Left ventricle myocardium superior (tissue), 1 donor: Measurements from ENCODE around the gene CTSF. TPM values are rescaled to one million over a fixed set of nuclear protein-coding genes. Genes with fewer than 3 reads are reported as not detected.
"Not testable (repeated sequence)": the region's sequence is repeated elsewhere in the genome, so short reads cannot be mapped to it uniquely, and the experiment has no call there.

Experiments used
- ATAC-seq: fragments of 200-7000 bp; cut with Tn5 transposase; one replicate; pipeline ENCODE4 v1.9.1; 2020; ENCODE audit warnings: mild to moderate bottlenecking, moderate library complexity
- DNase-seq: peaks from one replicate; pipeline ENCODE4 v3.0.0-alpha.2; 2020
- intact Hi-C: fragments of 100-400 bp; cut with micrococcal nuclease; formaldehyde crosslinking; loops from one replicate; pipeline ENCODE4 v1.11.0; 2022
- long read RNA-seq: library from polyadenylated mRNA; unstranded; transcript quantifications from one replicate; pipeline ENCODE4 v2.0.0, GENCODE V29; 2021
- total RNA-seq: library from RNA; stranded (reverse); fragmentation: NEBNext Ultra II Directional; extraction: Animal tissue kit (Norgen Biotek cat#: 25700); gene quantifications from one replicate; pipeline ENCODE4 v1.2.1, GENCODE V29; 2021
- donor health status: DM: no; HTN: yes; CAD: no; lungs with severe emphysema.

The CTSF gene
- 64.5 TPM for total RNA-seq
- long read RNA-seq, transcript CTSF-201 (13 exons, 2,035 nt): major isoform, 229 of 304 reads
- long read RNA-seq, partial matches to known transcripts: 46 of 304 reads
- long read RNA-seq, other reads (novel, unspliced or antisense): 28 of 304 reads

DNA sequence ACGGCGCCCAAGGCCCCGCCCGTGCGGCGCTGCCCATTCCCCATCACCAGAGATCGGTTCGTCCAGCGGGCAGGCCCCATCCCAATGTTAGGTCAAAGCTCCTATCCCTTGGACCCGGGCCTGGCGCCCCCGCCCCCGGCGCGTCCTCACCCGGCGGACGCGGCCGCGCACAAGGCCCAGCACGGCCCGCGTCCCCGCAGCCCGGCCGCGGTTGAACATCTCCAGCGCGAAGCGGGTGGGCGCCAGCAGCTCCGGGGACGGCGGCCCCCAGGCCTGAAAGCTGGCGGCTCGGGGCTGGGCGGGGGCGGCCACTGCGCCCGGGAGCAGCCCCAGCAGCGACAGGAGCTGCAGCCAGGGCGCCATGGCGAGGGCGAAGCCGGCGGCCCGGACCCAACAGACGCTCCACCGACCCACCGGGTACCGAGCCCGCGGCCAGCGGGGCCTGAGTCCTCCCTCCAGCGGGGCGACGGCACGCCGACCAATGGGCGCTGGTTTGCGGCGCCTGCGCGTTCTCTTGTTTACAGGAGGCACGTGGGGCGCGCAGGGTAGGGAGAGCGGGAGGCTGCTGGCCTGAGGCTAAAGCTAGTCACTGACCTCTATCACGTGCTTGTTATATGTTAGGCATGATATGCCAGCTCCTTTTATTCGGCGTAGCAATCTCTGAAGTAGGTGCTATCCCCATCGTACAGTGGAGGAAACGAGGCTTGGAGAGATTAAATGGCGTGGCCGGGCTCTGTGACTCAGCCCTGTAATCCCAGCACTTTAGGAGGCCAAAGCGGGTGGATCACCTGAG lies at the start of gene CTSF:
CTSF (minus strand) TSS at position 483 of the 793 bp plus-strand sequence; CDS start at position 363, 120 bp downstream.
- intact Hi-C loops: no loop called here
- ATAC-seq: peak; percentile 99

DNA sequence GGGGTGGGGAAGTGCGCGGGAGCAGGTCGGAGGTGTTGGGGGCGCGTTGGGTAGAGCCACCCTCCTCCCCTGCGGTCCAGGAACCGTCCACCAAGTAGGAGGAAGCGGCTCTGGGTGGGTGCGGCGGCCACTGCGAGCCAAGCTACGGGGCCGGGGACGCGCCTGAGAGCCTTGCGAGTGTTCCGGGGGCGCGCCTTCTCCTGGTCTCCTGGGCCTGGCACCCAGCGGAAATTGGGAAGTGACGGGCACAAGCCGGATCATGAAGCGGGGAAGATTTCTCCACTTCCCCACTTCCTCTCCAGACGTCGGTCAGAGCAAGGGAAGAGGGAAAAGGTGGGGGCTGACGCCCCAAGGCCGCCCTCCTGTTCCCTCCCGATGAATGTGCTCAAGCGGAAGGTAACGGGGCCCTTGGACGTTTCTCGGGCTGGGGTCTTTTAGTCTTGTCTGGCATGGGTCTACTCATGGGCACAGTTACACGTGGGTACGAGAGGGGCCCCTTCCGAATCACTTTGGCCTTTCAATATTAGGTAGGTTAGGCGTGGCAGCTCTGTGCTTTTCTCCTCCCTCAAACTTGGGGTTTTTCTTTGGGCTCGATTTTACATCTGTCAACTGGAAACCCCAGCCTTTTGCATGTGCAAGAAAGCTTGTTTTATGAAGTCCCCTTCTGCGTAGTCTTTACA lies 48.9 kb upstream of the CTSF start:
- DNase-seq (peak; percentile 86), ATAC-seq (peak; percentile 47)
- intact Hi-C loops: no loop called here

More for the DNA sequence above, at the start of gene CTSF:
- DNase-seq: peak; percentile 94

DNA sequence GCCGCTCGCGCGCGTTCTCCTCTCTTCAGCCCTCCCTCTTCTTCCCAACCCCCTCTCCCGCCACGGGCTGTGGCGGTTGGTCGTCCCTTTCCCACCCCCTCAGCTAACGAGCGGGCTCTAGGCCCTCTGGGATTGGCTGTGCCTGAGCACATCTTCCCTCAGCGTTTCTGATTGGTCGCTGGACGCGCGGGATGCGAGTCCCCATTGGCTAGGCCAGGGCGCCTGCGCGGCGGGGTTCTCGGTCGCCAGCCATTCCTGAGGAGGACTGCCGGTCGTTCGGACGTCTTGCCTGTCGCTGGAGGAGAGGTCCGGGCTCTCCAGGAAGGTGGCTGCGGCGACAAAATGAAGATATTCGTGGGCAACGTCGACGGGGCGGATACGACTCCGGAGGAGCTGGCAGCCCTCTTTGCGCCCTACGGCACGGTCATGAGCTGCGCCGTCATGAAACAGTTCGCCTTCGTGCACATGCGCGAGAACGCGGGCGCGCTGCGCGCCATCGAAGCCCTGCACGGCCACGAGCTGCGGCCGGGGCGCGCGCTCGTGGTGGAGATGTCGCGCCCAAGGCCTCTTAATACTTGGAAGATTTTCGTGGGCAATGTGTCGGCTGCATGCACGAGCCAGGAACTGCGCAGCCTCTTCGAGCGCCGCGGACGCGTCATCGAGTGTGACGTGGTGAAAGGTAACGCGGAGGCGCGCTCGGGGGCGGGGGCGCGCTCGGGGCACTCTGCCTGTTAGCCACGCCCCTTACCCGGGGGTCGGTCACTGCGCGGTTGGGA lies 48.2 kb upstream of the CTSF start, which contains the start of gene RBM14:
RBM14 (plus strand) TSS at position 252 of the 776 bp plus-strand sequence; CDS start at position 343, 91 bp downstream.
- ATAC-seq (peak; percentile 97), DNase-seq (peak; percentile 99)
- intact Hi-C loops: no loop called here

DNA sequence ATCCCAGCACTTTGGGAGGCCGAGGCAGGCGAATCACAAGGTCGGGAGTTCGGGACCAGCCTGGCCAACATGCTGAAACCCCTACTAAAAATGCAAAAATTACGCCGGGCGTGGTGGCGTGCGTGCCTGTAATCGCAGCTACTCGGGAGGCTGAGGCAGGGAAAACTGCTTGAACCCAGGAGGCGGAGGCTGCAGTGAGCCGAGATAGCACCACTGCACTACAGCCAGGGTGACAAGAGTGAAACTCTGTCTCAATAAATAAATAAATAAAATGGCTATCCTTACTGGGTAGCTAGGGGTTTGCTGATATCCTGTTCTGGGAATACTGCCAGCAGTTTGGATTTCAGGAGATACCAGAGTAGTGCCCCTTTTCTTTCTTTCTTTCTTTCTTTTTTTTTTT lies 45.7 kb upstream of the CTSF start:
- ATAC-seq: no peak
- intact Hi-C loops: no loop called here
- no peak for DNase-seq

DNA sequence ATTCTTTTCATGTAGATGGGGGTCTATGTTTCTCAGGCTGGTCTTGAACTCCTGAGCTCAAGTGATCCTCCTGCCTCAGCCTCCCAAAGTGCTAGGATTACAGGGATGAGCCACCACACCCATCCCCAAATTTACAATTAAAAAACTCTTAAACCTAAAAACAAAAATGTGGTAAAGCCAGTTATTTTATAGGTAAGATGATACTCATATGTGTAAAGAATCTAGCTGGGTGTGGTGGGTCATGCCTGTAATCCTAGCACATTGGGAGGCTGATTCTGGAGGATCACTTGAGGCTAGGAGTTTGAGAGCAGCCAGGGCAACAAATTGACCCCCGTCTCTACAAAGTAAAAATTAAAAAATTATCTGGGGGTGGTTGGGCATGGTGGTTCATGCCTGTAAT lies 44.1 kb upstream of the CTSF start:
- DNase-seq (no peak), ATAC-seq (no peak)
- intact Hi-C loops: no loop called here

DNA sequence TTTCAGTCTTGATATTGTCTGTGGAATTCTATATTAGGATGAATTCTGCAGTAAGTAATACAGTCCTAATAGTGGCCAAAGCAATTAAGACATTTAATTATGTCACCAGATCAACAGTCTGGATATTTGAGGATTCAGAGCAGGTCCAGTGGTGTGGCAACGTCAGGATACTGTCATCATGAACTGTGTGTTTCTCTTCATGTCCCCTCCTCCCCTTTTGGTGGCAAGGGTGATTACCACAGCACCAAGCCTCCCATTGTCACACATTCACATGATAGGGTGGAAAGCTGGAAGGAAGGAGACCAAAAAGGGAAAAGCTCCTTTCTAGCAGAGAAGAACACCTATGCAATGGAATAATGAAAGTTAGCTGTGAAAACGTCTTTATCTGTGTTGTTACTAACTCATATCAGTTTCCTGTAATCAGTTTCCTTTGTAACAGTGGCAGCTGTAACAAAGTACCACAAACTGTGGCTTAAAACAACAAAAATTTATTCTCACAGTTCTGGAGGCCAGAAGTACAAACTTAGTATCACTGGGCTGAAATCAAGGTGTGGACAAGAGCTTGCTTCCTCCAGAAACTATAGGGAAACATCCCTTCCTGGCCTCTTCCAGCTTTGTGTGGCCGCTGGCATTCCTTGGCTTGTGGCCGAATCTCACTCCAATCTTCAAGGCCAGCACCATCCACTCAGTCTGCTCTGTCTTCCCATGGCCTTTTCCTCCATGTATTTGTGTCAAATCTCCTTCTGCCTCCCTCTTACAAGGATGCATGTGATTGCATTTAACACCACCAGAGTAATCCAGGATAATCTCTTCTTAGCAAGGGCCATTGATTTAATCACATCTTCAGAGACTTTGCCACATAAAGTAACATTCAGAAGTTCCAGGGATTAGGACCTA lies 41.6 kb upstream of the CTSF start:
- no peak for DNase-seq
- no peak for ATAC-seq
- intact Hi-C loops: no loop called here

DNA sequence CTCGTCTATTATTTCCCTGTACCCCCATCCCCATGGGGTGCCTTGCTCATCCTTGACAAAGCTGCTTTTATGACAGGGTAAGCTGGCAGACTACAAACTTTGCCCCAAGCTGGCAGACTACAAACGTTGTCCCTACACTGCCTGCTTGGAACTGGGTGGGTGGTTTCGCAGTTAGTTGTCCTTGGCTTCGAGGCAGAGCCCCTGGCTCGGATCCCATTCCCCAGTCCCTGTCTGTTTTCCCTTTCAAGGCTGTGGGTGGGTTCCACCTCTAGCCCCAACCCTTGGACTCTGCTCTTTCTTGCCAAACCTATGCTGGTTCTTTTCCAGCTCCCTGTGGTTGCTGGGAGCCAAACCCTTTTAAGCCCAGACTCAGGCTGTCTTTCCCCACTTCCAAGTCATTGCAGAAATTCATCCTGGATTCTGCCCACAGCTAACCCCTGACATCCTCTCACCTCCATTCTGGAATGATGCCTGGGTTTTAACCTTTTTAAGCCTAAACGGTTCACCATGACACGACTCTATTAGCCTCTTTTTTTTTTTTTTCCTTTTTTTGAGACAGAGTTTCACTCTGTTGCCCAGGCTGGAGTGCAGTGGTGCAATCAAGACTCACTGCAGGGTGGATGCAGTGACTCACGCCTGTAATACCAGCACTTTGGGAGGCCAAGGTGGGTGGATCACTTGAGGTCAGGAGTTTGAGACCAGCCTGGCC lies 38.9 kb upstream of the CTSF start:
- ATAC-seq (peak; percentile 78), DNase-seq (peak; percentile 63)
- intact Hi-C loops: no loop called here

DNA sequence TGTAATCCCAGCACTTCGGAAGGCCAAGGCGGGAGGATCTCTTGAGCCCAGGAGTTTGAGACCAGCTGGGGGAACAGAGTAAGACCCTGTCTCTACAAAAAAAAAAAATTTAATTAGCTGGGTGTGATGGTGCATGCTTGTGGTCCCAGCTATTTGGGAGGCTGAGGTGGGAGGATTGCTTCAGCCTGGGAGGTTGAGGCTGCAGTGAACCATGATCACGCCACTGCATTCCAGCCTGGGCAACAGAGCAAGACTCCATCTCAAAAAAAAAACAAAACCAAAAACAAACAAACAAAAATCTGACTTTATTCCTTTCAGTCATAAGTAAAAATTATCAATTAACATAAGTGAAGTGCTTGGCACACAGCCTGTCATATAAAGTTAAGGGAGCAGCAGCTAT lies 38.2 kb upstream of the CTSF start:
- ATAC-seq, intact Hi-C loops, DNase-seq: not testable (repeated sequence)

DNA sequence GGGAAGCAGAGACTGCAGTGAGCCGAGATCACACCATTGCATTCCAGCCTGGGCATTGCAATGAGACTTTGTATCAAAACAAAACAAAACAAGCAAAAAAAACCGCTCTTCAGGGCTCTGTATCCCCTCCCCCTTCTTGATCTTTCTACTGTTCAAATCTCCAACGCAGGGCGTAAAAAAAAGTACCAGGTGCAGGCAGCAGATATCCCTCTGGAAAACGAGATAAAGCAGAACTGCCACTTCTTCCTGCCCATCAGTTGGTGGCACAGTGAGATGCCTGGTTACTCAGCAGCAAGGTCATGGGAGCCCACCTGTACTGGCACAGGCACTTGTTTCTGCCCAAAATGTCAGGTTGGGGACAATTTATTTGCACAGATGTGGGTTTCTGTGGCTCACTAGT lies 35.7 kb upstream of the CTSF start:
- intact Hi-C loops: no loop called here
- DNase-seq (no peak), ATAC-seq (no peak)

DNA sequence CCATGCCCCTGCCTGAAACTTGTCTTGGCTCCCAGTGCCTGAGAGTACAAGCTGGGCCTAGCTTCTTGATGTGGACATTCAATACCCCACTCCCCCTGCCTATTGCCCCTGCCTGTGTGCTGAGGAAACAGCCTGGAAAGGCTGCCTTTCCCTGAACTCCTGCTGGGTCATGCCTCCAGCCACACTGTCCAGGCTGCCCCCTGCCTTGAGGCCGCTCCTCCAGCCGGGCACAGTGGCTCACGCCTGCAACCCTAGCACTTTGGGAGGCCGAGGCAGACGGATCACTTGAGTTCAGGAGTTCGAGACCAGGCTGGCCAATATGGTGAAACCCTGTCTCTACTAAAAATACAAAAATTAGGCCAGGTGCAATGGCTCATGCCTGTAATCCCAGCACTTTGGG lies 34.7 kb upstream of the CTSF start:
- intact Hi-C loops: no loop called here
- ATAC-seq: no peak
- no peak for DNase-seq

DNA sequence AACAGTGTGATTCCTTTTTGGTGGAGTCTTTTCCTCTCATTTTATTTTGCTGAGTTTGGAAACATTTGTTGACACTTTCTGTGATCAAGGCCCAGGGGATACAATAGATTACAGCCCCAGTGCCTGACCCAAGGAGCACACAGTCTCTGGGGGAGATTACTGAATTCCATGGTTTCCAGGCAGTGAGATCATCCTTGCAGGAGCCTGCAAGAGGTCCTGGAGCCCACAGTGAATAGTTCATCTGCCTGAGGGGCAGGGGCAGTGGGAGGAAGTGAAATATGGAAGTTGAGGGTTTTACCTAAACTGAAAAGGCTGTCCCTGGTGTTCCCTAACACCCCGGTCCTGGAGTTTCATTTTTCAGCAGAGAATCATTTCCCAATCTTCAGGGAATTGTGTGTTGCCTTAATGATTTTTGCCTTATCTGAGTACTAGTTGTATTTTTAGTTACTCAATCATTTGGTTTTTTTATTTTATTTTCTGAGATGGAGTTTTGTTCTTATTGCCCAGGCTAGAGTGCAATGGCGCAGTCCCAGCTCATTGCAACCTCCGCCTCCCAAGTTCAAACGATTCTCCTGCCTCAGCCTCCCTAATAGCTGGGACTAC lies 32.3 kb upstream of the CTSF start:
- DNase-seq (no peak), ATAC-seq (peak; percentile 64)
- intact Hi-C loops: no loop called here

DNA sequence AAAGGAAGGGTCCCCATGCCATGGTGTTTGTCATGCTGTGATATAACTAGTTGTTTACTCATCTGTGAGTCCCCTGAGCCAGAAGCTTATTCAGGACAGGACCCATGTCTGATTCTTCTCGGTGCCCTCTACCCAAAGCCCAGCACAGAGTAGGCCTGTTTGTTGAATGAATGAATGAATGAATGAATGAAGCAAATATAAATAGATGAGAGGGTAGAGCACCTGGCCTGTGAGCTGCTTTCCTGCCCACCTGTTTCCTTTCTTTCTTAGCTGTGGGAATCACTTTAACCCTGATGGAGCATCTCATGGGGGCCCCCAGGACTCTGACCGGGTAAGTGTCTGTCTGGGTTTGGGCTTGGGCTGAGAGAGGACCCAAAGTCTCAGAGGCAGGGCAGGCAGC lies 31.8 kb upstream of the CTSF start:
- intact Hi-C loops: no loop called here
- no peak for DNase-seq
- no peak for ATAC-seq

DNA sequence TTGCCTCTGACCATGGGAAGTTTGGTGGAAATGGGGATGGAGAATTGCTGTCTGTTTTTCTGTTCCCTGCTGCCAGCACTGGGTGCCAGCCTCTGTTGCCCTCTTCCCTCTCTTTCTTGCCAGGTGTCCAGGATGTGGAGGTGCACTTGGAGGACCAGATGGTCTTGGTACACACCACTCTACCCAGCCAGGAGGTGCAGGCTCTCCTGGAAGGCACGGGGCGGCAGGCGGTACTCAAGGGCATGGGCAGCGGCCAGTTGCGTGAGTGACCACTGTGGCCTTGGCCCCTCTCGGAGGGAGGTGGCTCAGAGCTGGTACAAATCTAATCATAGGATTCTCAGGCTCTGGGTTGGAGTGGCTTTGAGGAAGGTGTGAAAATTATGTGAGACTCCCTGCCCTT lies 30.6 kb upstream of the CTSF start:
- ATAC-seq (no peak), DNase-seq (no peak)
- intact Hi-C loops: no loop called here

DNA sequence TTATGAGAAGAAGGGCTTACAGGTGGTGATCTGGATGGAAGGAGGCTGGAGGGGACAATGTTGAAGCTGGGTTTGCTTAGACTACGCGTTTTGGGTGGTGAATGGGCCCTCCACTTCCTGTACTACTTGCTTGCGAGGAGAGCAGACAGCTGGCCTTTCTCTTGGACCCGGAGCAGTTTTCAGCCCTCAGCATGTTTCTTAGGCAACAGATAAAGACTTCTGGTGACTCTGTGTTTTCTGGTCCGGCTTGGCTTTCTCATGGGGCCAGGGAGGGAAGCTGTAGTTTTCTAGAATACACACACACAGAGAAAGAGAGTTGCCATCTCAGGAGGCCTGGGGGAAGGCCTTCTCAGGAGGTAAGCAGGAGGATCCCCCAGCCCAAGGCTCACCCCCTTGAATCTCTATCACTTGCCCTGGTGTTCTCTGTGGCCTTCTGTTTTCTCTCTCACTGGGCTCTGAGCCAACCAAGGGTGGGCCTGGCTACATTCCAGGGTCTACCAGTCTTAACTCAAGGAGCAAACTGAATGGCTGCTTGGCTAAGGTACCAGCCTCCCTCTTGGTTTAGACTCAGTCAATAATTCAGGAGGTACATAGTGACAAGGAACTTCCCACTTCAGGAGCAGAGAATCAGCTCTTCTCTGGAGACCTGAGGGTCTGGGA lies 27.0 kb upstream of the CTSF start:
- ATAC-seq (peak; percentile 65), DNase-seq (peak; percentile 60)
- intact Hi-C loops: no loop called here

DNA sequence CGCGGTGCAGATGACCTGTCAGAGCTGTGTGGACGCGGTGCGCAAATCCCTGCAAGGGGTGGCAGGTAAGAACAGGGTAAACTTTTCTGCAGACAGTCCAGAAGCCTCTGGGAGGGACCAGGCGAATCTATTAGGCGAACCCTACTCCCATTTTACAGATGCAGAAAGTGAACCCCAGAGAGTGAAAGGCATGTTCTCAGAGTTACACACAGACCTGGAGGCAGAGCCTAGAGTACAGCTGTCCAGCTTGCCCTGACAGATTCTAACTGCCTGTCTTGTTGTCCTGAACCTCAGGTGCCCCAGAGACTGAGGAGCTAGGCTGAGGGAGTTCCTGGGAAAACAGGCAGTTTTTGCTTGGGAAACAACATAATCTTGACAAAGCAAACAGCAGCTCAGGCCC lies 25.2 kb upstream of the CTSF start:
- DNase-seq: no peak
- ATAC-seq: no peak
- intact Hi-C loops: no loop called here

DNA sequence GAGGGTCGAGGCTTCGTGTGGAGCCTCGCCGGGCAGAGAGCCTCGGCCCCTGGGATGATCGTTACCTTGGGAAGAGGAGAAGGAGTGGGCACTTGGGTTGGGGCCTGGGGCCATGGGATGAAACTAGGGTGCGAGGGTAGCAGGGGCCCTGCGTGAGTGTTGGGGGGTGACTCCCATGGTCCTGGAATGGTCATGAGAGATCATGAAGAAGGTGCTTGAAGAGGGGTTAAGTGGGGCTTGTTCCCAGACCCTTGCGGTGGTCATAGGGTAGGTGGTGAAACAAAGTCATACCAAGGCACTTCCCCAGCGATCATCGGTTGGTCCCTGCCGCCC lies 24.9 kb upstream of the CTSF start:
- intact Hi-C loops: no loop called here
- ATAC-seq: peak; percentile 2
- DNase-seq: no peak
